Left kidney (tissue), 2 donors: ENCODE measurements around the gene KRTAP10-10. TPM values are rescaled to one million over a fixed set of nuclear protein-coding genes. Genes with fewer than 3 reads are reported as not detected.
"Not testable (repeated sequence)": the region's sequence is repeated elsewhere in the genome, so short reads cannot be mapped to it uniquely, and the experiment has no call there.

Source experiments
- DNase-seq: peaks from one replicate; pipeline ENCODE4 v3.0.0-alpha.2; 2013
- polyA plus RNA-seq: library from polyadenylated mRNA; unstranded; fragments of 120-200 nt; gene quantifications from one replicate; pipeline ENCODE4 v1.2.1, GENCODE V29; 2013; ENCODE audit not compliant: insufficient read length

Gene KRTAP10-10
- polyA plus RNA-seq, 1 donor, result not detected

DNA sequence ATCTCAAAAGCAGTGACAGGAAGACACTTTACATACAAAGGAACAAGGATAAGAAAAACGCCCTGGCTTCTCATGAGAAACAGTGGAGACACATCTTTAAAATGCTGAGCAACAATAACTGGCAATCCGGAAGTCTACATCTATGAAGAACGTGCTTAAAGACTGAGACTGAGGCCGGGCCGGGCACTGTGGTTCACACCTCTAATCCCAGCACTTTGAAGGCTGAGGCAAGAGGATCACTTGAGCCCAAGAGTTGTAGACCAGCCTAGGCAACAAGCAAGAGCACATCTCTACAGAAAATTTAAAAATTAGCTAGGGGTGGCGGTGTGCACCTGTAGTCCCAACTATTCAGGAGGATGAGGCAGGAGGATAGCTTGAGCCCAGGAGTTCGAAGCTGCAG lies 46.9 kb downstream of the KRTAP10-10 start:
- no peak for DNase-seq

DNA sequence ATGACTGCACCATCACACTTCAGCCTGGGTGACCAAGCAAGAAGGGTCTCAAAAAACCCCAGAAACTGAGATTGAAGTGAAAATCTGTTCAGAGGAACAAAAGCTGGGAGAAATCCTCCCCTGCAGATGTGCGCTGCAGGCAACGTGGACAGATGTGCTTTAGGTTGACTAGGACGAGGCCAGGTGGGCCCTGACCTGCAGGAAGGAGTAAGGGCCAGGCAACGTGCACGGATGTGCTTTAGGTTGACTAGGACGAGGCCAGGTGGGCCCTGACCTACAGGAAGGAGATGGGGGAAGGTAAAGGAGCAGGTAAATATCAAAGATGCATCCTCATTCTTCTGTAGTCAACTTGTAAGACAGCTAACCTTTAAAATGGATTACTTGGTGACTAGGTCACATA lies 47.3 kb downstream of the KRTAP10-10 start:
- no peak for DNase-seq

GRCh38 chr21:44685050-44685449 lies 47.9 kb downstream of the KRTAP10-10 start:
- not testable (repeated sequence) for DNase-seq

- DNase-seq, result no peak
Observed at GRCh38 chr21:44686000-44686781, 49.0 kb downstream of the KRTAP10-10 start.

- DNase-seq, result no peak
Observed at GRCh38 chr21:44686843-44687561, 49.8 kb downstream of the KRTAP10-10 start.

- no peak for DNase-seq
Observed at GRCh38 chr21:44687671-44688070, 50.5 kb downstream of the KRTAP10-10 start.

Other genes starting within 250 kb of the KRTAP10-10 start
- 4.6 TPM for gene LRRC3, start 181.8 kb upstream of the KRTAP10-10 start, polyA plus RNA-seq
- not detected for gene KRTAP10-1, start 97.2 kb upstream of the KRTAP10-10 start, polyA plus RNA-seq
- gene KRTAP10-2, start 85.9 kb upstream of the KRTAP10-10 start, polyA plus RNA-seq, result not detected
- gene KRTAP10-3, start 78.6 kb upstream of the KRTAP10-10 start, polyA plus RNA-seq, result not detected
- gene KRTAP10-4, start 63.6 kb upstream of the KRTAP10-10 start, polyA plus RNA-seq, result not detected
- gene KRTAP10-5, start 56.8 kb upstream of the KRTAP10-10 start, polyA plus RNA-seq, result not detected
- gene KRTAP10-6, start 44.9 kb upstream of the KRTAP10-10 start, polyA plus RNA-seq, result not detected
- not detected for gene KRTAP10-7, start 36.8 kb upstream of the KRTAP10-10 start, polyA plus RNA-seq
- not detected for gene KRTAP10-8, start 25.3 kb upstream of the KRTAP10-10 start, polyA plus RNA-seq
- gene KRTAP10-9, start 10.3 kb upstream of the KRTAP10-10 start, polyA plus RNA-seq, result not detected
- gene KRTAP10-11, start 9.1 kb downstream of the KRTAP10-10 start, polyA plus RNA-seq, result not detected
- gene KRTAP12-4, start 17.3 kb downstream of the KRTAP10-10 start, polyA plus RNA-seq, result not detected
- gene KRTAP12-3, start 20.6 kb downstream of the KRTAP10-10 start, polyA plus RNA-seq, result not detected
- not detected for gene KRTAP12-2, start 29.6 kb downstream of the KRTAP10-10 start, polyA plus RNA-seq
- not detected for gene KRTAP12-1, start 44.8 kb downstream of the KRTAP10-10 start, polyA plus RNA-seq
- gene KRTAP10-12, start 59.8 kb downstream of the KRTAP10-10 start, polyA plus RNA-seq, result not detected
- 0.96 TPM for gene TSPEAR, start 74.2 kb downstream of the KRTAP10-10 start, polyA plus RNA-seq
- 140 TPM for gene UBE2G2, start 164.5 kb downstream of the KRTAP10-10 start, polyA plus RNA-seq
- gene SUMO3, start 180.7 kb downstream of the KRTAP10-10 start, polyA plus RNA-seq, result 113 TPM
- gene PTTG1IP, start 236.3 kb downstream of the KRTAP10-10 start, polyA plus RNA-seq, result 298 TPM